Omental fat pad (tissue), 4 donors: ENCODE data around the gene UBE3C. TPM values are rescaled to one million over a fixed set of nuclear protein-coding genes. Genes with fewer than 3 reads are reported as not detected.

ENCODE experiments used
- ATAC-seq: fragments of 150-250 bp; one replicate; pipeline ENCODE4 v1.9.1; 2016; ENCODE audit warnings: mild to moderate bottlenecking, moderate library complexity; ENCODE audit not compliant: low FRiP score
- DNase-seq: peaks from one replicate; pipeline ENCODE4 v3.0.0-alpha.2; 2019; ENCODE audit warnings: low spot score
- total RNA-seq, 4 donors: library from RNA; depleted of rRNA; stranded (reverse); fragments of >200 nt; gene quantifications; one replicate each; pipeline ENCODE4 v1.1.0, GENCODE V29; 2016
- TF ChIP-seq, protein P1 (sequence below), 3 donors: fragments of 450-650 bp; IDR thresholded peaks; one replicate each; pipeline ENCODE4 v1.5.1; 2016 to 2017; ENCODE audit warnings: antibody characterized with exemption in 3 of 3, mild to moderate bottlenecking in 3 of 3, moderate library complexity in 2 of 3

Gene UBE3C
- total RNA-seq, 4 donors from 2014 or later: 65.9 to 104 (median 78.3) TPM

- TF ChIP-seq, protein P1, sequence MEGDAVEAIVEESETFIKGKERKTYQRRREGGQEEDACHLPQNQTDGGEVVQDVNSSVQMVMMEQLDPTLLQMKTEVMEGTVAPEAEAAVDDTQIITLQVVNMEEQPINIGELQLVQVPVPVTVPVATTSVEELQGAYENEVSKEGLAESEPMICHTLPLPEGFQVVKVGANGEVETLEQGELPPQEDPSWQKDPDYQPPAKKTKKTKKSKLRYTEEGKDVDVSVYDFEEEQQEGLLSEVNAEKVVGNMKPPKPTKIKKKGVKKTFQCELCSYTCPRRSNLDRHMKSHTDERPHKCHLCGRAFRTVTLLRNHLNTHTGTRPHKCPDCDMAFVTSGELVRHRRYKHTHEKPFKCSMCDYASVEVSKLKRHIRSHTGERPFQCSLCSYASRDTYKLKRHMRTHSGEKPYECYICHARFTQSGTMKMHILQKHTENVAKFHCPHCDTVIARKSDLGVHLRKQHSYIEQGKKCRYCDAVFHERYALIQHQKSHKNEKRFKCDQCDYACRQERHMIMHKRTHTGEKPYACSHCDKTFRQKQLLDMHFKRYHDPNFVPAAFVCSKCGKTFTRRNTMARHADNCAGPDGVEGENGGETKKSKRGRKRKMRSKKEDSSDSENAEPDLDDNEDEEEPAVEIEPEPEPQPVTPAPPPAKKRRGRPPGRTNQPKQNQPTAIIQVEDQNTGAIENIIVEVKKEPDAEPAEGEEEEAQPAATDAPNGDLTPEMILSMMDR (IDR thresholded peaks at IDR 0.05): no peak
- DNase-seq (no peak), ATAC-seq (no peak)
Measured at GRCh38 chr7:157301610-157302120, 162.9 kb downstream of the UBE3C start.

GRCh38 chr7:157306846-157307838 is 168.4 kb downstream of the UBE3C start:
- no peak for DNase-seq
- ATAC-seq: no peak
- TF ChIP-seq, protein P1 (IDR thresholded peaks at IDR 0.05): no peak

DNA sequence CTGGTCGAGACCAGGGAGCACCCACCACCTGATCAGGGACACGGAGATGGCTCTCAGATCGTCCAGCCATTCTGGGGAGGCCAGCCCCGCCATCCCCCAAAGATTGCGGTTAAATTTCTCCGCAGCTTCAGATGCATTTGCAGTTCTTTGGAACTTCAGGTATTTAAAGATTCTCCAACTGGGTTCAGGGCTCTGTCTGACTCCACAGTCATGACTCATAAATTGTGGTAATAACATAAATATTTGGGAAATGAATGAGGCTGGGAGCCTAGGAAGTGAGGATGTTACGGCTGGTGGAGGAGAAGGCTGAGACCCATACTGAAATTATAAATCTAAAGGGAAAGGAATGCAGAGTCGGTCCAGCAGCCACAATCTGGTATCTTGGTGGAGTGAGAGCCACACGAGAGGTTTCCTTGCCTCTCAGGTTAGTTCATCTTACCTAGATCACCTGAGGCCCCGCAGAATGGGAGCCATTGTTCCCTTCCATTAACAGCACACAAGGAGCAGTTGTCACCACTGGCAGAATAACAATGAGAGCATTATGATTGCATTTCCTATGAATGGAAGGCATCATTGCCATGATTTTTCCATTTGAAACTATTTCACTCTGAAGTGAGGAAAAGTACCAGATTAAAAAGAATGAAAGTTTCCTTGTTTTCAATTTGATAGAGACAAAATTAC is 171.4 kb downstream of the UBE3C start:
- DNase-seq (no peak), ATAC-seq (peak; percentile 67)
- TF ChIP-seq, protein P1 (IDR thresholded peaks at IDR 0.05): no peak

GRCh38 chr7:157310676-157311185 is 172.0 kb downstream of the UBE3C start:
- TF ChIP-seq, protein P1 (IDR thresholded peaks at IDR 0.05): no peak
- no peak for DNase-seq
- ATAC-seq: no peak

GRCh38 chr7:157312941-157313340 is 174.2 kb downstream of the UBE3C start:
- TF ChIP-seq, protein P1 (IDR thresholded peaks at IDR 0.05): no peak
- DNase-seq (no peak), ATAC-seq (no peak)

DNA sequence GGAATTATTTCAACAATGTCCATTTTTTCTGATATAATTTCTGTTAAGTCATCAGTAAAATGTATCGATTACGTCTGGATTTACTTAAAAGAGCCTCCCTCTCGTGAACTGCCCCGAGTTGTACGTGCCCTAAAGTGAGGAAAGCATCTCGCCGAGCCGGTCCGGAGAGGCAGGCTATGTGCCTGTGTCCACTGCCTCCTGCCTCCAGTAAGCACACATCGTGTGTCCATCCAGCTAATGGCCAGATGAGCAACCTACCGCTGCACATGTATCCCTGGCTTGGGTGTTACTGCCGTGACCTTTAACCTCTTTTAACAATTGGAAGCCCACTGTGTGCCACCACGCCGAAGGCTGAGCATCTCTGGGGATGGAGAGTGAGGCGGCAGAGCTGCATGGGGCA is 174.9 kb downstream of the UBE3C start:
- DNase-seq: no peak
- ATAC-seq: no peak
- TF ChIP-seq, protein P1 (IDR thresholded peaks at IDR 0.05): no peak
